NCI-H446 (cell line): ENCODE data around the gene LIPI.
"Not testable (repeated sequence)": the region's sequence is repeated elsewhere in the genome, so short reads cannot be mapped to it uniquely, and the experiment has no call there.

Source experiments
- DNase-seq, 2 experiments: peaks; one replicate each; lab custom pipeline; 2025; lab: John Stamatoyannopoulos, UW

Gene LIPI

DNA sequence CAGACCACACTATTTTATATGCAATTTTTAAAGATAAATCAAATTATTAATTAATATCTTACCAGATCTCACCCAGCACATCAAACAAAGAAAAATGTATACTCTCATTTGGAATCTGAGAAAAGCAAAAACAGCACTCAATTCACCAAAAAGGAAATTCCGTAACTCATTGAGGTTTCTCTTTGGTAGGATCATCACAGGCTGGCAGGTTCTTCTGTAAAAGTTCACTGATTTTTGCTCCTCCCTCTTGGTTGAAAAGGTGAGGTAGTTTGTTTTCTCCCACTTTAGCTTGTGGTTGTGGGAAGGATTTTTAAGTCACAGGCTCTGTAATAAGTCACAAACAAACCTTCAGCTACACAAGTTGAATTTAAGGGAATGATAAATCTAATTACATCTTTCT lies at the start of gene LIPI:
TSS of gene LIPI (minus strand) at position 218 of the 400 bp plus-strand sequence. CDS start at position 108, 110 bp downstream.
- no peak for DNase-seq

DNA sequence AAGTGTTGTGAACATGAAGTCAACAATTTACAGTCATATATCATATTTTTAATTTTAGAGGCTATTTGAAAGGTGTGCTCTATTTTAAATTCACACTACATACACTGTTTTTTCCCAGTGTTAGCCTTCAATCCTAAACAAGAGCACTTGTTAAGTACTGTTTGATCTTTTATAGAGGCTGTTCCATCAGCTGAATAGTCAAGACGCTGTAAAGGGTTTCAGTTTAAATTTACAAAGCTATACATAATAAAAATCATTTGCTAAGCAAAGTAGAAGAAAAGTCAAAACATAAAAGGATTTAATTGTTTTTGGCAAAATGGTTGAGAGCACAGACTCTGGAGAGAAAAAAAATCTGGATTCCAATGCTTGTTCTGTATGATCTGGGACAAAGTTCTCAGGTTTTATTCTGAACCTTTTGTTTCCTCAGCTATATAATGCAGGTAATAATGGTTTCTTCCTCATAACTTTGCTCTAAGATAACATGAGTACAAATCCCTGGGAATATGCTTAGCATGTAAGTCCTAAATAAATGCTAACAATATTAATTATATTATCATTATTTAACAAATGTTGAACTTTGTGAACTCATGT lies 49.5 kb upstream of the LIPI start:
- no peak for DNase-seq

GRCh38 chr21:14259747-14260146 lies 49.0 kb upstream of the LIPI start:
- peak; percentile 7 to 70 for DNase-seq

DNA sequence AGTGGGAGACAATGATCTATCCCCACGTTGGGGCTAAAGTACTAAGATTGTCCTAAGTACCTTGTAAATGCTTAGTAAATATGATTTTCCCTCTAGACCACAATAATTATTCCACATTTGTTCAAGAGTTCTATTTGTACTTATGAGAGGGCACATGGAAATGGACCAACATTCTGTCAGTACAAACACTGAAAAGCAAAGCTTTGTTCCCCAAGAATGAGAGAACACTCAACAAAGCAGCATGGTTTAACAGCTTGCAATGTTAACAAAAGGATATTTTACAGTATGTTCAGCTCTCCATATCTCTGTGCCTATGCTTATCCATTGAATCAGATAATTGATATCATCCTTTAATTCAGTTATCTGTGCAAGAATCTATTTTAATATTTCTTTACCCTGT lies 40.6 kb upstream of the LIPI start:
- DNase-seq = no peak

DNA sequence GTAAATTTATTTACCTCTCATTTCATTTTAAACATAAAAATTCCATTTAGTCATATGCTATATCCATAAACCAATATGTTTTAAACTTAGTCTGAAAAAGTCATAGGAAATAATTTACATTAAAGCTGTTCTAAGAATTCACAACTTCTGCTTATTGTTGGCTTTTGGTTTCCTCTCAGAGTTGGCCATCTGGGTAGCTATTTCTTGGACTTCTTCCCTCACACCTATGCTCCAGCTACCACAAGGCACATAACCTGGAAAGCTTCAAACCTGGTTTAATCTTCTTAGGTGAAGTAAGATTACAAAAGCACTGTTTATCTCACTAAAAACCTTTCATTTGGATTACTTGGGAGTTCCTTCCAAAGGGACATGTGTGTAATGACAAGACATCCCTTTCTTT lies 35.0 kb upstream of the LIPI start:
- DNase-seq = no peak

DNA sequence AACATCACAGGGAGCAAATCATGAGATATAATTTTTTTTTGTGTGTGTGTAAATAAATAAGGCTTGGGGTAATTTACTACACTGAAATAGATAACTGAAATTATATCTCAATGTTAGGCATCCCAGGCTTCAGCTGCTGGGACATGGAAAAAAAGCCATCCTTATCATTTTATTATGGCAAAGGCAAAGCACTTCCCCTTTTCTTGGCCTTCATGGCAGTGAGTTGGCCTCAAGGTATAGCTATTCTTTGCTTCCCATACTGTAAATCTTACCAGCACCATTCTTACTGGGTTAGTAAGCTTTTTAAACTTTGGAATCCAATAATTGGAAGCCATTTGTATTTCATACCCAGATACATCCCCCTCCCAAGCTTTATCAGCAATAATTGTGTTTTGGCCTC lies 34.2 kb upstream of the LIPI start:
- no peak for DNase-seq

DNA sequence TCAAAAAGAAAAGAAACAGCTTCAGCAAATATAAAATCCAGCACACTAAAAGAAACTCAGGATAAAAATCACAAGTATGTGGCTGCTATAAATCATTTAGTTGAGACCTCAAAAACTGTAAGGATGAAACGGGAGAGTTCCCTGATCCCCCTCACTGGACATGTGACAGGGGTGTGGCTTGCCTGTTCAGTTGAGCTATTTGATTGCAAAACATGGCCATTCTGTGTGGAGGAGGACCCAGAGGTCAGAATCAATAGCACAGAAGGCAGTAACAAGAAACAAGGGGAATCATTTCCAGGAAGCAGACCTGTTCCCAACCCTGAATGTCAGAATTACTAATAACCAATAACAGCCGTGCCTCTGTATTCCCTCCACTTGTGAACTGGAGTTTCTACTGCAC lies 33.1 kb upstream of the LIPI start:
- DNase-seq = no peak

DNA sequence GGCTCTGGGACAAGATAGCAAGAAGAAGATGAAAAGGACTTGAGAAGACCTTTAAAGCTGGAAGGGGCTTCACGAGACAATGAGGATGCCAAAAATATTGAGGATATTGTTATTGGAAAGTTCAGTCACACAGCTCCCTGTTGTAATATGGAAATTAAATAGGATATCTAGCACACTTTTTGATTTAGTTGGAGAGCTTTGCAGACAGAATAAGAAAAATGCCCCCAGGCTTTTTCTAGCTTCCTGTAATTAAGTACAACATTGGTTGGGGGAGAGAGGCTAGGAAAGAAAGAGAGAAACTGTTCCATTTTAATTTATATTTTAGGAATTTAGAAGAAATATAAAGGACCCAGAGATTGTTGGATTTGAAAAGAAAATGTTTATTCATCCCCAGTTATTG lies 32.7 kb upstream of the LIPI start:
- no peak for DNase-seq

- no peak for DNase-seq
Measured at GRCh38 chr21:14241297-14241696, 30.5 kb upstream of the LIPI start.

- DNase-seq = no peak
Measured at GRCh38 chr21:14239281-14239680, 28.5 kb upstream of the LIPI start.

DNA sequence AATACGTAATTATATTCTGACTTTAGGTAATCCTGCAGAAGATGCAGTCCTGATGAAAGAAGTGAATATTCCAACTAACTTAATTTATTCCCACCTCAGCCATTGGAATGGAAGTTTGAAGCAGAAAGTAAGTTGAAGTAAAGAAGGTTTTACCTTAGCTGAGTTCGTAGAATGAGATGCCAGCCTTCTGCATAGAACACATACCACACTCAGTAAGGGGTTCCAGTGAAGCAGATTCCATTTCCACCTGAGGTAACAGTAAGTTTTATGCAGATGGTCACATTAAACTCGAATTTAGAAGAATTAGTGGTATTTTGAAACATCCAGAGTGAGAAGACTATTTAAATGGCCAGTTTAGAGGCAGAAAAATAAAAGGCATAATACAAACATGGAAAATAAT lies 25.4 kb upstream of the LIPI start:
- DNase-seq = no peak

GRCh38 chr21:14235101-14235500 lies 24.3 kb upstream of the LIPI start:
- no peak for DNase-seq

DNA sequence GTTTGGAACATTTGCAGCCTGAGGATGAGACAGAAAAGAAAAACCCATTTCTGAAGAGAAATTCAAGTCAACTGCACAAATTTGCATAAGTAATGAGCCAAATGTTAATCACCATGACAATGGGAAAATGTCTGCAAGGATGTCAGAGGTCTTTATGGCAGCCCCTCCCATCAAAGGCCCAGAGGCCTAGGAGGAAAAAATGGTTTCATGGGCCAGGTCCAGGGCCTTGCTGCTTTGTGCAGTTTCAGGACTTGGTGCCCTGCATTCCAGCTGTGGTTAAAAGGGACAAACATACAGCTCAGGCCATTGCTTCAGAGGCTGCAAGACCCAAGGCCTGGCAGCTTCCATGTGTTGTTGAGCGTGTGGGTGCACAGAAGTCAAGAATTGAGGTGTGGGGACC lies 18.6 kb upstream of the LIPI start:
- no peak for DNase-seq

DNA sequence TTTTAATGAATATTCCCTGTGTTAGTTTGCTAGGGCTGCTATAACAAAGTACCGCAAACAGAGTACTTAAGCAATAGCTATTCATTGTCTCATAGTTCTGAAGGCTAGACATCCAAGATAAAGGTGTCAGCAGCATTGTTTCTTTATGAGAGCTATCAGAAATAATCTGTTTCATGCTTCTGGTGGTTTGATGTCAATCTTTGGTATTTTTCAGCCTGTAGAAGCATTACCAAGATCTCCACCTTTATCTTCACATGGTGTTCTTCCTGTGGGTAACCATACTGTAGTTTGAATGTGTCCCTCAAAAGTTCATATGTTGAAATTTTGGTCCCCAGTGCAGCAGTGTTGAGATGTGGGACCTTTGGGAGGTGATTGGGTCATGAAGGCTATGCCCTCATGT lies 12.6 kb upstream of the LIPI start:
- no peak for DNase-seq

- DNase-seq = peak; percentile 6 to 65
Measured at GRCh38 chr21:14215971-14216641, 5.4 kb upstream of the LIPI start, which contains the start of gene RBM11. Gene RBM11, plus strand, starts transcription at chr21:14216157. Its CDS starts 30 bp downstream, at chr21:14216187.

GRCh38 chr21:14213164-14213563 lies 2.4 kb upstream of the LIPI start:
- DNase-seq = no peak

DNA sequence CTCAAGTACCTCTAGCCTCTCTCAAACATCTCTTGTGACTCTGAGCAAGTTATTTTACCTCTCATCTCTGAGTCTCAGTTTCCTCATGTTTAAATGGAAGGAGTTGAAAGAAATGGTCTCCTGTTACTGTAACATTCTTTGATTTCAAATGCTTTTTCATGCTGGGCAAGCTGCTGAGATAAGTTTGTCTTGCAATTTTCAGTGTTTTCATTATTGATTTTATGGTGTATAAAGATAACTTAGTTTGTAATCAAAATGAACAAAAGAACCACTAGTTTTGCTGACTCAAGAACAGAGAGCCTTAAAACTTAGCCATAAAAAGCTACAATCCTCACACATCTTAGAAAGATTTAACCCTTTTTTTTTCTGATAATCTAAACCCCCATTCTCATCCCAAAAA lies 4.5 kb downstream of the LIPI start:
- no peak for DNase-seq

- not testable (repeated sequence) for DNase-seq
Measured at GRCh38 chr21:14166463-14167223, 44.1 kb downstream of the LIPI start.

DNA sequence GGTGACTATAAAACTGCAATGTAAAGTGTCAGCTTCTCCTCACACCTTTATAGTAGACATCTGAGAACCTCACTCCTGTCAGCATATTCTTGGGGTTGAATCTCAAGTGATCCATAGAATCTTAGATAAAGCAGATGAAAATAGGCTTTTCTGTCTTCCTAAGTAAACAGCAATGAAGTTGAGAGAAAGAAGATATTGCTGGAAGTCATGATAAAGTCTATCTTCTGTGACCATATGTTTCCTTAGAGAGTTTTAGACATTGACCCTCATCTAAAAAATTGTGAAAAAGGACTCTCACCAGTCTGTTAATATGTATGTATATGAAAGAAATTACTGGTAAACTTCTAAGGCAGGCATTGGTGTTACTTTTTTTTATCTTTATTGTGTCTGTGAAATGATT lies 66.8 kb downstream of the LIPI start:
- no peak for DNase-seq

DNA sequence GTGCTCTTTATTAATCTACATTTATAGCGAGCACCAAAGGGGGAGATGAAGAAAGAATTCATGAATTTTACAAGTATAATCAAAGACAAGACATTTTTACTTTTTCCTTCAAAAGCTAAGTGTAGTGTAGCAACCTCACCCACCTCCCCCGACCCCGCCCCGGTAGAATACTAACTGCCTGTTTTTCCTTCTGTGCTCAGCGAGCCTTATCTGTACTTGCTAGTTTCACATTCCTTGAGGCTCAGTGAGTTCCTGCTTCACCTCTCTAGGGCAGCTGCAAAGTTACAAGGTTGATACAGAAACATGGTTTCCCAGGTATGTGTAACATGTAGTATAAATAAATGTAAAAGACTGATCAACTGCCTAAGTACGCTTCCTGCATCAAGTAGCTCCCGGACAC lies 86.5 kb downstream of the LIPI start:
- no peak for DNase-seq

- DNase-seq = no peak
Measured at GRCh38 chr21:14121719-14122118, 89.0 kb downstream of the LIPI start.

- peak in 1 of 2 experiments; percentile 66 for DNase-seq
Measured at GRCh38 chr21:14120091-14120734, 90.5 kb downstream of the LIPI start.

DNA sequence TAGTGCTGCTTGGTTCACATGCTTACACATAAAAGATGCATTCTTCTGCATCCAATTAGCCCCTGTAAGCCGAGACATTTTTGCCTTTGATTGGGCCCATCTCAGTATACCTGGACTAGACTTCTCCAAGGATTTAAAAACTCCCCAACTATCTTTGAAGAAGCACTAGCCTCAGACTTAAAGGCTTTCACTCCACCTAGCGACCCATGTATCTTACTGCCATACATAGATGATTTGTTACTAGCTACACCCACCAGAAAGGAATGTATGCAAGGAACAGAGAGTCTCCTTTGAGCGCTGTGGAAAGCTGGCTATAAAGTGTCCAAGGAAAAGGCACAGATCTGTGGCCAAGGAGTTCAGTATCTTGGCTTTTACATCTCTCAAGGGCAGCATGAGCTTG lies 91.7 kb downstream of the LIPI start:
- no peak for DNase-seq
